Adipocyte (in vitro differentiated cells): ENCODE measurements around the gene WDR75.
"Not testable (repeated sequence)": the region's sequence is repeated elsewhere in the genome, so short reads cannot be mapped to it uniquely, and the experiment has no call there.

ENCODE experiments used
- DNase-seq: peaks from one replicate; pipeline ENCODE4 v3.0.0-alpha.2; 2015; ENCODE audit warnings: low read depth
- H3K27me3 ChIP-seq: replicated peaks from 2 replicates; pipeline ENCODE4 v1.7.0; 2013; ENCODE audit warnings: mild to moderate bottlenecking, low read length, moderate library complexity; ENCODE audit not compliant: control insufficient read depth, insufficient read depth
- H3K36me3 ChIP-seq: 2 replicates; pipeline ENCODE4 v1.7.0; 2013; ENCODE audit warnings: low read length, mild to moderate bottlenecking, moderate library complexity; ENCODE audit not compliant: control insufficient read depth, insufficient read depth, severe bottlenecking
- H3K4me1 ChIP-seq: 2 replicates; pipeline ENCODE4 v1.7.0; 2013; ENCODE audit warnings: mild to moderate bottlenecking, low read length, moderate library complexity; ENCODE audit not compliant: control insufficient read depth, insufficient read depth
- H3K4me3 ChIP-seq: 2 replicates; pipeline ENCODE4 v1.7.0; 2013; ENCODE audit warnings: mild to moderate bottlenecking, low read length, moderate library complexity
- H3K9ac ChIP-seq: 2 replicates; pipeline ENCODE4 v1.7.0; 2013; ENCODE audit warnings: mild to moderate bottlenecking, low read length, moderate library complexity
- H3K9me3 ChIP-seq: 2 replicates; pipeline ENCODE4 v1.7.0; 2013; ENCODE audit warnings: mild to moderate bottlenecking, low read length, moderate library complexity; ENCODE audit not compliant: control insufficient read depth

The WDR75 gene

DNA sequence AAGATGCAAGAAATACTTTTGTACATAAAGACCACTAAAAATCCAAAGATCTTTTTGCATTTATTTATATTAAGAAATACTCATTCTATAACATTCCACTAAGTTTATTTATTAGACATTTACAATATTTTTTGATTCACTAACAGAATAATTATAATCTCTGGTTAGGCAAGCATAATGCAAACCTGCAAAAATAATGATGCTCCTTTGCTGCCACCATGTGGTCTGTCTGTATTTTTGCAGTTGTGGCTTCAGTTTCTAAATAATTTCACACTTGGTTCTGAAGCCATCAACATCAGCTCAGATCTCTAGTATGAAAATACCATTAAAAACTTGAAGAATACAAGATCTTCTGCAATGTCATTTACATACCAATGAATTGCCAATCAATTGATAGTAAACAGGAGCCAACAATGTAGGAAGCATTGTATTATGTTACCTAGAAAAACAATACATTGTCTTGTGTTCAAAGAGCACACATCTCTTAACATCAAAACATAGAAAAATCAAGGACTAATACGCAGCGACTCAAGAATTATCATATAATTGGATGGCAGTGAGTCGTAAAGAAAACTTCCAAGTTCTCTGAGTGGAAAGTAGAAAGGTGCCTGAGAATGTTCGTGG is 28.8 kb upstream of the WDR75 start:
- Histone ChIP-seq H3K4me3 (peak overlapping the region; percentile 34), H3K9me3 (no peaks in the 10 kb centered on the region), H3K27me3 (no peaks in the 10 kb centered on the region), H3K9ac (peak overlapping the region; percentile 88), H3K4me1 (peaks cover 46% of the 10 kb centered on the region), H3K36me3 (no peaks in the 10 kb centered on the region)
- peak; percentile 81 for DNase-seq

DNA sequence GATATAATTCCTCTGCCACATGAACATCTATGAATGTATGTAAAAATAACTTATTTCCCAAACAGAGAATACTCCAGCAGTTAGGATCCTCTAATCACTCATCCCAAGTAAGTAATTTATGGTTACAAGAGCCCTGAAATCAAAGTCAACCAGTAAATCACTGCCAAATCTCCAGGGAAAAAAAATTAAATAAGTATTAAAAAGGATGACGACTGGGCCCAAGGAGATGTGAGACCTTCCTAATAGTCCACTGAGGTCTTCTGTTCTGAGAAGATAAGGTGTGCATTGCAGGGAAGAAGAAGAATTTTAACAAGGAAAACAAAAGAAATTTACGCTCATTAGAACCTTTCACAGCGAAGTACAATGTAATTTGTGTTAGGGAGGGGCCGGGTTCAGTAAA is 28.0 kb upstream of the WDR75 start:
- H3K9ac ChIP-seq, result peak overlapping the region; percentile 88
- no peaks in the 10 kb centered on the region for H3K27me3 ChIP-seq
- DNase-seq, result no peak
- peaks cover 38% of the 10 kb centered on the region for H3K4me1 ChIP-seq
- no peaks in the 10 kb centered on the region for H3K36me3 ChIP-seq
- H3K9me3 ChIP-seq, result no peaks in the 10 kb centered on the region
- H3K4me3 ChIP-seq, result no peak overlapping the region

DNA sequence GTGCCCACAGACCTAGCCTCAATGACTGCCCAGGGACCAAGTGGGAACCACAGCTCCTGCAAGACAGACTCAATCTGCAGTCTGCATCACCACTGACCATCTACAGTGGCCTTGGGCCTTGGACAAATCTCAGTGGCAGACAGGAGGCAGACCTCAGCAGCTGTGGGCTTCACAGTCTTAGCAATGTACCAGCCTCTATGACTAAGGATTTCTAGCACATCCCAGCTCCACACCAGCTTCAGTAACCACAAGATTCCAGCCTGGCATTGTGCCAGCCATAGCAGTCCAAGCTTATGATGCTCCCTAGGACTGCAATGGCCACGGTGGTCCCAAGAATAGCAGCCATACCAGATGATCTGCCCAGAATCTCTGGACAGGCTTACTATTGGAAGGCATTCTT is 19.6 kb upstream of the WDR75 start:
- no peaks in the 10 kb centered on the region for H3K36me3 ChIP-seq
- H3K9me3 ChIP-seq, result no peaks in the 10 kb centered on the region
- H3K4me1 ChIP-seq, result no peaks in the 10 kb centered on the region
- no peak overlapping the region for H3K4me3 ChIP-seq
- no peak overlapping the region for H3K9ac ChIP-seq
- no peaks in the 10 kb centered on the region for H3K27me3 ChIP-seq
- peak; percentile 24 for DNase-seq

DNA sequence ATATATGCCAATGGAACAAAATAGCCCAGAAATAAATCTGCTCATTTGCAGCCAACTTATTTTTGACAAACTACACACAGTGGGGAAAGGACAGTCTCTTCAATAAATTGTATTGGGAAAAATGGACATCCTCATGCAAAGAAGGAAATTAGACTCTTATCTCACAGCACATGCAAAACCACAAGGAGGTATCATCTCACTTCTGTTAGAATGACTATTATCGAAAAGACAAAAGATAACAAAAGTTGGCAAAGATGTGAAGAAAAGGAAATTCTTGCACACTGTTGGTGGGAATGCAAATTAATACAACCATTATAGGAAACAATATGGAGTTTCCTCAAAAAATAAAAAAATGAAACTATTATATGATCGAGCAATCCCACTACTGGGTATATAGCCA is 16.3 kb upstream of the WDR75 start:
- Histone ChIP-seq H3K4me1 (no peaks in the 10 kb centered on the region), H3K36me3 (no peaks in the 10 kb centered on the region), H3K9ac (no peak overlapping the region), H3K4me3 (no peak overlapping the region), H3K27me3 (no peaks in the 10 kb centered on the region), H3K9me3 (no peaks in the 10 kb centered on the region)
- DNase-seq, result no peak

DNA sequence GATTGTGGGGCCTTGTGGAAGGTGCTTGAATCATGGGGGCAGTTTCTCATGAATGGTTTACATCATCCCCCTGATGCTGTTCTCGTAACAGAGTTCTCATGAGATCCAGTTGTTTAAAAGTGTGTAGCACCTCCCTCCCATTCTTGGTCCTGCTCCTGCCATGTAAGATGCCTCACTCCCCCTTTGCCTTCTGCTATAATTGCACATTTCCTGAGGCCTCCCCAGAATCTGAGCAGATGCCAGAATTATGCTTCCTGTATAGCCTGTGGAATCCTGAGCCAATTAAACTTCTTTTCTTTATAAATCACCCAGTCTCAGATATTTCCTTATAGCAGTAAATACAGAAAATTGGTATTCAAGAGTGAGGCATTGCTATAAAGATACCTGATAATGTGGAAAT is 15.6 kb upstream of the WDR75 start:
- H3K9ac ChIP-seq, result no peak overlapping the region
- no peaks in the 10 kb centered on the region for H3K36me3 ChIP-seq
- H3K4me3 ChIP-seq, result no peak overlapping the region
- H3K4me1 ChIP-seq, result no peaks in the 10 kb centered on the region
- H3K27me3 ChIP-seq, result no peaks in the 10 kb centered on the region
- H3K9me3 ChIP-seq, result no peaks in the 10 kb centered on the region
- DNase-seq, result no peak

DNA sequence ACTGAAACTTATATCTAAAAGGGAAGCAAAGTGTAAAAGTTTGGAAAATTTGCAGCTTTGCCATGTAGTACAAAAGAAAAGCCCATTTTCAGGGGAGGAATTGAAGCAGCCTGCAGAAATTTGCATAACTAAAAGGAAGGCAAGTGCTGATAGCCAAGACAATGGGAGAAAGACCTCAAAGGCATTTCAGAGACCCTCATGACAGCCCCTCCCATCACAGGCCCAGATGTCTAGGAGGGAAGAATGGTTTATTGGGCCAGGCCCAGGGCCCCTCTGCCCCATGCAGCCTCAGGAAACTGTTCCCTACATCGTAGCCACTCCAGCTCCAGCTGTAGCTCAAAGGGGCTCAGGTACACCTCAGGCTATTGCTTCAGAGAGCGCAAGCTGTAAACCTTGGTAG is 14.4 kb upstream of the WDR75 start:
- H3K27me3 ChIP-seq, result no peaks in the 10 kb centered on the region
- no peak overlapping the region for H3K4me3 ChIP-seq
- H3K9ac ChIP-seq, result no peak overlapping the region
- DNase-seq, result no peak
- H3K4me1 ChIP-seq, result no peaks in the 10 kb centered on the region
- H3K9me3 ChIP-seq, result no peaks in the 10 kb centered on the region
- H3K36me3 ChIP-seq, result no peaks in the 10 kb centered on the region

DNA sequence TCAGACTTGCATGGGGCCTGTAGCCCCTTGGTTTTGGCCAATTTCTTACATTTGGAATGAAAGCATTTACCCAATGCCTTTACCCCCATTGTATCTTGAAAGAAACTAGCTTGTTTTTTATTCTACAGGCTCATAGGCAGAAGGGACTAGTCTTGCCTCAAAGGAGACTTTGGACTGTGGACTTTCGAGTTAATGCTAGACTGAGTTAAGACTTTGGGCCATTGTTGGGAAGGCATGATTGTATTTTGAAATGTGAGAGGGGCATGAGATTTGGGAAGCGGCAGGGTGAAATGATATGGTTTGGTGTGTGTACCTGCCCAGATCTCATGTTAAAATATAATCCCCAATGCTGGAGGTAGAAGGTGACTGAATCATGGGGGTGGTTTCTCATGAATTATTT is 13.4 kb upstream of the WDR75 start:
- Histone ChIP-seq H3K9ac (no peak overlapping the region), H3K4me3 (no peak overlapping the region), H3K4me1 (no peaks in the 10 kb centered on the region), H3K36me3 (no peaks in the 10 kb centered on the region), H3K9me3 (no peaks in the 10 kb centered on the region), H3K27me3 (no peaks in the 10 kb centered on the region)
- DNase-seq, result no peak

DNA sequence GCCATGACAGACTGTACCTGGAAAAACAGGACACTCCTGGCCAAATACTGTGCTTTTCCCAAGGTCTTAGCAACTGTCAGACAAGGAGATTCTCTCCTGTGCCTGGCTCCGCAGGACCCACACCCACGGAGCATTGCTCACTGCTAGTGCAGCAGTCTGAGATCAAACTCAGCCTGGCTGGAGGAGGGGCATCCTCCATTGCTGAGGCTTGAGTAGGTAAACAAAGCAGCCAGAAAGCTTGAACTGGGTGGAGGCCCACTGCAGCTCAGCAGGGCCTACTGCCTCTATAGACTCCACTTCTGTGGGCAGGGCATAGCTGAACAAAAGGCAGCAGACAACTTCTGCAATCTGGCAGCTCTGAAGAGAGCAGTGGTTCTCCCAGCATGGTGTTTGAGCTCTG is 10.8 kb upstream of the WDR75 start:
- H3K4me3 ChIP-seq, DNase-seq, H3K27me3 ChIP-seq, H3K36me3 ChIP-seq, H3K9me3 ChIP-seq, H3K4me1 ChIP-seq, H3K9ac ChIP-seq: not testable (repeated sequence)

DNA sequence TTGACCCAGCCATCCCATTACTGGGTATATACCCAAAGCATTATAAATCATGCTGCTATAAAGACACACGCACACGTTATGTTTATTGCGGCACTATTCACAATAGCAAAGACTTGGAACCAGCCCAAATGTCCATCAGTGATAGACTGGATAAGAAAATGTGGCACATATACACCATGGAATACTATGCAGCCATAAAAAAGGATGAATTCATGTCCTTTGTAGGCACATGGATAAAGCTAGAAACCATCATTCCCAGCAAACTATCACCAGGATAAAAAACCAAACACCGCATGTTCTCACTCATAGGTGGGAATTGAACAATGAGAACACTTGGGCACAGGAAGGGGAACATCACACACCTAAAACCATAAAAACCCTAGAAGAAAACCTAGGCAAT is 5.5 kb upstream of the WDR75 start:
- not testable (repeated sequence) for DNase-seq, H3K9me3 ChIP-seq, H3K36me3 ChIP-seq, H3K9ac ChIP-seq, H3K27me3 ChIP-seq, H3K4me1 ChIP-seq, H3K4me3 ChIP-seq

DNA sequence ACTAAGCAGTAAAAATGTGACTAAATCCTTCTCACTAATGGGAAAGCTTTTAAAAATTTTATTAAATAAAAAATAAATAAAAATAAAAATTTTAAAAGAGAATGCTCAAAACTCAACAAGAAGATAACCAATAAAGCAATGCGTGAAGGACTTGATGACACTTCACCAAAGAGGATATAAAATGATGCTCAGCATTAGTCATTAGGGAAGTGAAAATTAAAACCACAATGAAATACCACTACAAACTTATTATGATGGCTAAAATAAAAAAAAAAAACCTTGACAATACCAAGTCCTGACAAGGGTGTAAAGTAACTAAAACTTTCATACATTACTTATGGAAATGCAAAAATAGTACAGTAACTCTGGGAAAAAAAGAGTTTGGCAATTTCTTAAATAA is 3.3 kb upstream of the WDR75 start:
- peaks cover 18% of the 10 kb centered on the region for H3K4me1 ChIP-seq
- H3K27me3 ChIP-seq, result no peaks in the 10 kb centered on the region
- H3K9me3 ChIP-seq, result no peaks in the 10 kb centered on the region
- DNase-seq, result no peak
- H3K36me3 ChIP-seq, result no peaks in the 10 kb centered on the region
- no peak overlapping the region for H3K9ac ChIP-seq
- H3K4me3 ChIP-seq, result no peak overlapping the region

DNA sequence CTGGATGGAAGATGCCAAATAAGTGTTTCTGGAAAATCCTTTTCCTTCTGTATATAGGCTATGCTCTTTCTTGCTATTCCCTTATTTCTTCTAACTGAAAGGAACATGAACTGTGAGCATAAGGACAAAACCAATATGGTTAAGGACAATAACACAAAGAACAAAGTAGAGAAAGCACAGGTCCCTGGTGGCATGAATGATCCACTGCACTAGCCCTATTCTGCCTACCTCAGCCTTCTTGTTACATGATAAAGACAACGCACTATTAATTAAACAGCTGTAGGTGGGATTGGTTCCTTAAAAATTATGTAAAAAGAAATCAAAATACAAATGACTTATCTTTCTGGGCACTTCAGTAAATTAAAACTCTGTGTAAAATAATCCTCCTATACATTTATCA is 1.9 kb upstream of the WDR75 start:
- Histone ChIP-seq H3K27me3 (no peaks in the 10 kb centered on the region), H3K9ac (no peak overlapping the region), H3K4me1 (peaks cover 32% of the 10 kb centered on the region), H3K36me3 (no peaks in the 10 kb centered on the region), H3K4me3 (no peak overlapping the region), H3K9me3 (no peaks in the 10 kb centered on the region)
- peak; percentile 9 for DNase-seq

DNA sequence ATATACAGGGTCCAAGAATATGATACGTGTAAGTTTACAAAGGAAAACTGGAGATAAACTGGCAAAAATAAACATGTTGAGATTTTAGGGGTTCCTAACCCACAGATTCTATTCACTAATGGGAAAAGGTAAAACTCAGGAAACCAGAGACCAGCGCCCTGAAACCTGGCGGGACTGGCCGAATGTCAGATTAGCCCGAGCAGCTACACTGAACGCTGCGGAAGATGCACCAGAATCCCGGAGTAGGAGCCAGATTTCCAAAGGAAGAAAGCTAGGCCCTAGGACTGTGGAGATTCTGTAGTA is 679 bp upstream of the WDR75 start:
- Histone ChIP-seq H3K4me3 (peak overlapping the region; percentile 99), H3K36me3 (peaks cover 6% of the 10 kb centered on the region), H3K4me1 (peaks cover 37% of the 10 kb centered on the region), H3K9ac (peak overlapping the region; percentile 96), H3K9me3 (no peaks in the 10 kb centered on the region), H3K27me3 (no peaks in the 10 kb centered on the region)
- DNase-seq, result no peak
